Omental fat pad (tissue), 4 donors: ENCODE results near the gene CNGB1. TPM values are rescaled to one million over a fixed set of nuclear protein-coding genes. Genes with fewer than 3 reads are reported as not detected.

Source experiments
- ATAC-seq: fragments of 150-250 bp; one replicate; pipeline ENCODE4 v1.9.1; 2016; ENCODE audit warnings: mild to moderate bottlenecking, moderate library complexity; ENCODE audit not compliant: low FRiP score
- DNase-seq: peaks from one replicate; pipeline ENCODE4 v3.0.0-alpha.2; 2019; ENCODE audit warnings: low spot score
- total RNA-seq, 4 donors: library from RNA; depleted of rRNA; stranded (reverse); fragments of >200 nt; gene quantifications; one replicate each; pipeline ENCODE4 v1.1.0, GENCODE V29; 2016
- TF ChIP-seq, protein P1 (sequence below), 3 donors: fragments of 450-650 bp; IDR thresholded peaks; one replicate each; pipeline ENCODE4 v1.5.1; 2016 to 2017; ENCODE audit warnings: antibody characterized with exemption in 3 of 3, mild to moderate bottlenecking in 3 of 3, moderate library complexity in 2 of 3

Gene CNGB1
- total RNA-seq, 4 donors from 2014 or later, result not detected

DNA sequence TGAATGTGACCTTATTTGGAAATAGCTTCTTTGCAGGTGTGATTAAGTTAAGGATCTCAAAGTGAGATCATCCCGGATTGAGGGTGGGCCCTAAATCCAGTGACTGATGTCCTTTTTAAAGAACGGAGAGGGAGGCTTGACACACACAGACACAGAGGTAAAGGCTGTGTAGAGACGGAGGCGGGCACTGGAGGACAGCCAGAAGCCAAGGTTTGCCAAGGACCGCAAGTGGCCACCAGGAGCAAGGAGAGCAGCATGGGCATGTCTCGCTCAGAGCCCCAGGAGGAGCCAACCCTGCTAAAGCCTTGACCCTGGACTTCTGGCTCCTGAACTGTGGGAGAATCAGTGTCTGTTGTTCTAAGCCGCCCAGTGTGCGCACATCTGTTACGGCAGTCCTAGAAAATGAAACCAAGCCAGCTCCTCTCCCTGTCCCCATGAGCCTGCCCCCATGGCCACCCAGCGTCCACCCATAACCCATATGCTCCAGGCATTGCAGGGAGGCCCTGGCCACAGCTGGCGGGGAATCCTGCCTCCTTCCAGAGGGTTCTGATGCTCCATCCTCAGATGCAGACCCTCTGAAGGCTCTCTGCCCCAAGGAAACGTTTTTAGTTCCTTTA, 15.2 kb downstream of the CNGB1 start:
- ATAC-seq (no peak), DNase-seq (no peak)
- TF ChIP-seq, protein P1, sequence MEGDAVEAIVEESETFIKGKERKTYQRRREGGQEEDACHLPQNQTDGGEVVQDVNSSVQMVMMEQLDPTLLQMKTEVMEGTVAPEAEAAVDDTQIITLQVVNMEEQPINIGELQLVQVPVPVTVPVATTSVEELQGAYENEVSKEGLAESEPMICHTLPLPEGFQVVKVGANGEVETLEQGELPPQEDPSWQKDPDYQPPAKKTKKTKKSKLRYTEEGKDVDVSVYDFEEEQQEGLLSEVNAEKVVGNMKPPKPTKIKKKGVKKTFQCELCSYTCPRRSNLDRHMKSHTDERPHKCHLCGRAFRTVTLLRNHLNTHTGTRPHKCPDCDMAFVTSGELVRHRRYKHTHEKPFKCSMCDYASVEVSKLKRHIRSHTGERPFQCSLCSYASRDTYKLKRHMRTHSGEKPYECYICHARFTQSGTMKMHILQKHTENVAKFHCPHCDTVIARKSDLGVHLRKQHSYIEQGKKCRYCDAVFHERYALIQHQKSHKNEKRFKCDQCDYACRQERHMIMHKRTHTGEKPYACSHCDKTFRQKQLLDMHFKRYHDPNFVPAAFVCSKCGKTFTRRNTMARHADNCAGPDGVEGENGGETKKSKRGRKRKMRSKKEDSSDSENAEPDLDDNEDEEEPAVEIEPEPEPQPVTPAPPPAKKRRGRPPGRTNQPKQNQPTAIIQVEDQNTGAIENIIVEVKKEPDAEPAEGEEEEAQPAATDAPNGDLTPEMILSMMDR (IDR thresholded peaks at IDR 0.05), result no peak

DNA sequence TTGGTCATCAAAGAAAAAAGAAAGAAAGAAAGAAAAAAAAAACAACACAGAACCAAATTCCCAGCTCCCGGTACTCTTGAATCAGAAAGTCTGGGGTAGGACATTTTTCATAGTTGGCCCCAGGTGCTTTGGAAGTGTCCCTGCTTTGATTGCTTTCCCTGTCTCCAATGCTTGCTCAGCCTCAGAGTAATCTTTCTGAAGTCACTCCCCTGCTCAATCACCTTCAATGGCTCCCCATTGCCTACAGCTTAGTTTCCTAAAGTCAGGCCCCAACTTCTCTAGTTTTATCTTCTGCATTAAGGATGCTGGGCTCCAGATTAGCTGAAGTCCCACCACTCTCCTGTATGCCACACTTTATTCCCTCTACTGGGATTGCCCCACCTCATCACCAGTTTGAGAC, 17.1 kb downstream of the CNGB1 start:
- DNase-seq (no peak), ATAC-seq (no peak)
- TF ChIP-seq, protein P1 (IDR thresholded peaks at IDR 0.05), result no peak

DNA sequence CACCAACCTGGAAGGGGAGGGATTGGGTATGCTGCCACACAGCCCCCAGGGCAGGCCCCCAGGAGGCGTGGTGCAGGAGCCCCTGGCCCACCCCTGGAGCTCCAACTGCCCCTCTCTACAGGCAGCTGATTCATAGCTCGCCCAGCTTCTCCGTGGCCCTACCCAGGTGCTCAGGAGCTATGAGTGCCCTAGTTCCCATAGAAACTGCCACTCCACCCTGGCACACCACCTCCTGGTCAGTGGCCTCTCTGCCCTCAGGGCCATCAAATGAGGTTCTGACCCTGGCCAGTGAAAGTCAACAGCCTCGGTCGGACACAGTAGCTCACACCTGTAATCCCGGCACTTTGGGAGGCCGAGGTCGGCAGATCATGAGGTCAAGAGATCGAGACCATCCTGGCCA, 18.0 kb downstream of the CNGB1 start:
- DNase-seq, result no peak
- TF ChIP-seq, protein P1 (IDR thresholded peaks at IDR 0.05), result no peak
- no peak for ATAC-seq

DNA sequence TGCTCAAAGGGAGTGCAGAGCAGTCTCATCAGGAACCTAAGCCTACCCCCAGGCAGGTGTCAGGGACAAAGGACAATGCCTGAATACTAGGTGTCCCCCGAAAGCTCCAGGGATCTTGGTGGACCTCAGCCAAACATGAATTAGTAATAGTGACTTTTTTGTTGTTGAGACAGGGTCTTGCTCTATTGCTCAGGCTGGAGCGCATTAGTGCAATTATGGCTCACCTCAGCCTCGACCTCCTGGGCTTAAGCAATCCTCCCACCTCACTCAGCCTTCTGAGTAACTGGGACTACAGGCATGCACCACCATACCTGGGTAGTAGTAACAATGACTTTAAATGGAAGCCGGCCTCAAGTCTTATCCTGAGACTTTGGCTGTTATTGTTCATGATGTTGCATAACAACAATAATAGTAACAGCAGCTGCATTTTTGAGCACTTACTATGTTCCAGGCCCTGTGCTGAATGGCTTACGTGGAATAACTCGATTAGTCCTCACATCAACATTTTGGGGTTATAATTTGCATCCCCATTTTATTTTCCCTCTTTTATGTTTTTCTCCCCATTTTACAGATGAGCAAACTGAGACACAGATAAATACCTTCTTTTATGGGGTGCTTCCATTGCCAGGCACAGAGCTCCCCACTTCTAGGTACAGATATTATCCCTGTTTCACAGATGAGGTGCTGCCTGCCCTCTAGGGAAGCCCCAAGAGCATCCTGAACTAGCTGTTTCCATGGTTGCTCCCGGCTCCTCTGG, 19.5 kb downstream of the CNGB1 start:
- ATAC-seq (no peak), DNase-seq (no peak)
- TF ChIP-seq, protein P1 (IDR thresholded peaks at IDR 0.05), result no peak

DNA sequence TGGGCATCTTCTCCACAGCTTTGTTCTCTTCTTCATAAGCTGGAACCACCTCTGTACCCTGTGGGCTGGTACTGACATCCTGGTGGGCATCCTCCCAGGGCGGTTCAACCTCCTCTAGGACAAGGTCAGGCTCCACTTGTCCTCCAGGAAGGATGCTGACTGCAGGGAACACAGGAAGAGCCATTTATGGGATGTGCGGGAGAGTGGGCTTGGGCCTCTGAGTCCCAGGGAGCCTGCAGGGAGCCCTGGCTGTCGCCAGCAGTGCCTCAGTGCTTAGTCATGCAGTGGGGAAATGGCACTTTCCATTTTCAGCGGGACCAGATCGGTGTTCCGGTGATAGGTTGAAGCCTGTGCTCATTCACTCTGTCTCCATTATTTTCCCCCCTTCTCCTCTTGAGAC, 20.5 kb downstream of the CNGB1 start:
- ATAC-seq (no peak), DNase-seq (no peak)
- TF ChIP-seq, protein P1 (IDR thresholded peaks at IDR 0.05), result no peak

DNA sequence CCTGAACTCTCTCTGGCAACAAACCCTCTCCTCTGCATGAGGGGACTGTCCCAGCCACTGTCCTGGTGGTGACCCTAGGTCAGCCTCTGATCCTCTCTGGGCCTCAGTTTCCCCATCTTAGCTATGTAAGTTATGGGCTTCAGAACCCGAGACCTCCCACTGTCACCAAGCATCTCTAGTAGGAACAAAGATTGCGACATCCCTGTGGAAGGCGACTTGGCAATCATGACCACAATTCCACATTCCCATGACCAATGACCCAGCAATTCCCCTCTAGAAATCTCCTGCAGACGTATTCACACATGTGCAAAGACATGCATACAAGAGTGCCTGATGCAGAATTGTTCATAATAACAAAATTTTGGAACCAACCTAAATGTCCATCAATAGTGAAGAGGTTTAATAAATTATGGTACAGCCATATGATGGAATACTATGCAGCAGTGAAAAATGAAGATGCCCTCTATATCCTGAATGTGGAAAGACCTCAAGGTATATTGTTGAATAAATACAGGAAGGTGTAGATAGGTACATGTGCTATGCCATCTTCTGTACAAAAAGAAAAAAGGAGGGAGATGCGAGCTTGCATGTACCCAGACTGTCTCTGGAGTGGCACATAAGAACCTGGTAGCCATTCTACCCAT, 21.2 kb downstream of the CNGB1 start:
- DNase-seq (no peak), ATAC-seq (no peak)
- TF ChIP-seq, protein P1 (IDR thresholded peaks at IDR 0.05), result no peak
